Brain microvascular endothelial cell (primary cell): ENCODE measurements around the gene SHC2.

ENCODE experiments used
- DNase-seq: peaks from one replicate; pipeline ENCODE4 v3.0.0-alpha.2; 2020
- H3K27ac ChIP-seq: fragments of 250-450 bp; sonication (Bioruptor Pico); 2 replicates; pipeline ENCODE4 v1.5.1; 2020; ENCODE audit warnings: mild to moderate bottlenecking, moderate library complexity
- H3K27me3 ChIP-seq: fragments of 250-450 bp; sonication (Bioruptor Pico); replicated peaks from 2 replicates; pipeline ENCODE4 v1.5.1; 2020; ENCODE audit warnings: mild to moderate bottlenecking
- H3K36me3 ChIP-seq: fragments of 250-450 bp; sonication (Bioruptor Pico); replicated peaks from 2 replicates; pipeline ENCODE4 v1.5.1; 2020; ENCODE audit warnings: mild to moderate bottlenecking
- H3K4me3 ChIP-seq: 2 replicates; pipeline ENCODE4 v1.5.1; 2011; ENCODE audit warnings: low read depth, mild to moderate bottlenecking, control low read depth, low read length, moderate library complexity
- in situ Hi-C: cut with HindIII; loops from 2 replicates; pipeline ENCODE4 v1.10.0; 2017; ENCODE audit warnings: low sequenced_read_pairs, low pct_ligation_motif_present
- TF ChIP-seq, protein P1 (sequence below): IDR thresholded peaks from 2 replicates; pipeline ENCODE4 v1.5.1; 2011; ENCODE audit warnings: low read depth, mild to moderate bottlenecking, moderate library complexity, low read length, control low read depth, inconsistent platforms; ENCODE audit errors: missing control alignments

SHC2 gene

DNA sequence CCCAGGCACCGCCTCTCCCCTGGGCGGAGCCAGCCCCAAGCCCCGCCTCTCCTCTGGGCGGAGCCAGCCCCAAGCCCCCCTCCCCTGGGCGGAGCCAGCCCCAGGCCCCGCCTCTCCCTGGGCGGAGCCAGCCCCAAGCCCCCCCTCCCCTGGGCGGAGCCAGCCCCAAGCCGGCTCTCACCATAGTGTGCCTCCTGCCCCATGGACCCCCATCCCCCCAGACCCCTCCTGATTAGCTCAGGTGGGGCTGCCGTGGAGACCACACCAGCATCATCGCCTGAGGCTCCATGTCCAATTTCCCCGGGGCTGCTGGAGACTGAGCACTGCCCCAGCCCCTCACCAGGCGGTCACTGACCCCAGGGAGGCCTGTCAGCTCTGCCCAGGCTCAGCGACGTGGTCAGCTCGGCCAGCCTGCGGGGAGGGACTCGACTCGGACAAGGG lies 31.3 kb upstream of the SHC2 start:
- TF ChIP-seq, protein P1, sequence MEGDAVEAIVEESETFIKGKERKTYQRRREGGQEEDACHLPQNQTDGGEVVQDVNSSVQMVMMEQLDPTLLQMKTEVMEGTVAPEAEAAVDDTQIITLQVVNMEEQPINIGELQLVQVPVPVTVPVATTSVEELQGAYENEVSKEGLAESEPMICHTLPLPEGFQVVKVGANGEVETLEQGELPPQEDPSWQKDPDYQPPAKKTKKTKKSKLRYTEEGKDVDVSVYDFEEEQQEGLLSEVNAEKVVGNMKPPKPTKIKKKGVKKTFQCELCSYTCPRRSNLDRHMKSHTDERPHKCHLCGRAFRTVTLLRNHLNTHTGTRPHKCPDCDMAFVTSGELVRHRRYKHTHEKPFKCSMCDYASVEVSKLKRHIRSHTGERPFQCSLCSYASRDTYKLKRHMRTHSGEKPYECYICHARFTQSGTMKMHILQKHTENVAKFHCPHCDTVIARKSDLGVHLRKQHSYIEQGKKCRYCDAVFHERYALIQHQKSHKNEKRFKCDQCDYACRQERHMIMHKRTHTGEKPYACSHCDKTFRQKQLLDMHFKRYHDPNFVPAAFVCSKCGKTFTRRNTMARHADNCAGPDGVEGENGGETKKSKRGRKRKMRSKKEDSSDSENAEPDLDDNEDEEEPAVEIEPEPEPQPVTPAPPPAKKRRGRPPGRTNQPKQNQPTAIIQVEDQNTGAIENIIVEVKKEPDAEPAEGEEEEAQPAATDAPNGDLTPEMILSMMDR, result no peak
- no peaks in the 10 kb centered on the region for H3K36me3 ChIP-seq
- no peak for DNase-seq
- no peak overlapping the region for H3K4me3 ChIP-seq
- no peak overlapping the region for H3K27ac ChIP-seq
- in situ Hi-C loops, result no loop called here
- peaks cover 5% of the 10 kb centered on the region for H3K27me3 ChIP-seq

DNA sequence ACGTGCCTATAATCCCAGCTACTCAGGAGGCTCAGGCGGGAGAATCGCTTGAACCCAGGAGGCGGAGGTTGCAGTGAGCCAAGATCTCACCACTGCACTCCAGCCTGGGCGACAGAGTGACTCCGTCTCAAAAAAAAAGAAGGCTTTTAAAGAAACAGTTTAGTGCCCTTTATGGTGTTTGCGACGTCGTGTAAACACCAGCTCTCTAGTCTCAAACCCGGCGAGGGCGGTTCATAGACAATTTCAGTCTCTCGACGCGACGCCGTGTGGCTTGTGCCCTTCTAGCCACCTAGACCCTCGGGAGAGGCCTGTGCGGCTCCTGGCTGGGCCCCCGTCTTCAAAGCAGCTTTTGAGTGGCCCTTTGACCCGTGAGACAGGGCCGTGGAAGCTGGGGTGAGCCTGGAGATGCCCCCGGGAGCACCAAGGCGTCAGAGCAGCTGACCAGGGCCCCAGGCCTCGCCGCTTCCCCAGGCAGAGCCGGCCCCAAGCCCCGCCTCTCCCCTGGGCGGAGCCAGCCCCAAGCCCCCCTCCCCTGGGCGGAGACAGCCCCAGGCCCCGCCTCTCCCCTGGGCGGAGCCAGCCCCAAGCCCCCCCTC lies 30.4 kb upstream of the SHC2 start:
- H3K4me3 ChIP-seq, result no peak overlapping the region
- in situ Hi-C loops, result no loop called here

GRCh38 chr19:489418-490196 lies 28.8 kb upstream of the SHC2 start:
- peak overlapping the region; percentile 72 for H3K4me3 ChIP-seq

More for the DNA sequence above, 30.4 kb upstream of the SHC2 start:
- H3K27me3 ChIP-seq, result peaks cover 5% of the 10 kb centered on the region
- H3K36me3 ChIP-seq, result no peaks in the 10 kb centered on the region
- TF ChIP-seq, protein P1, result no peak
- H3K27ac ChIP-seq, result no peak overlapping the region
- no peak for DNase-seq

GRCh38 chr19:488505-489417 lies 27.9 kb upstream of the SHC2 start:
- H3K36me3 ChIP-seq, result no peaks in the 10 kb centered on the region
- TF ChIP-seq, protein P1, result no peak
- in situ Hi-C loops, result no loop called here
- peak overlapping the region; percentile 60 for H3K27ac ChIP-seq
- no peaks in the 10 kb centered on the region for H3K27me3 ChIP-seq
- DNase-seq, result peak; percentile 75
- H3K4me3 ChIP-seq, result peak overlapping the region; percentile 72

More at GRCh38 chr19:489418-490196, 28.8 kb upstream of the SHC2 start:
- in situ Hi-C loops, result no loop called here
- no peaks in the 10 kb centered on the region for H3K36me3 ChIP-seq
- no peak overlapping the region for H3K27ac ChIP-seq
- no peak for DNase-seq
- no peaks in the 10 kb centered on the region for H3K27me3 ChIP-seq
- TF ChIP-seq, protein P1, result peak; percentile 3

DNA sequence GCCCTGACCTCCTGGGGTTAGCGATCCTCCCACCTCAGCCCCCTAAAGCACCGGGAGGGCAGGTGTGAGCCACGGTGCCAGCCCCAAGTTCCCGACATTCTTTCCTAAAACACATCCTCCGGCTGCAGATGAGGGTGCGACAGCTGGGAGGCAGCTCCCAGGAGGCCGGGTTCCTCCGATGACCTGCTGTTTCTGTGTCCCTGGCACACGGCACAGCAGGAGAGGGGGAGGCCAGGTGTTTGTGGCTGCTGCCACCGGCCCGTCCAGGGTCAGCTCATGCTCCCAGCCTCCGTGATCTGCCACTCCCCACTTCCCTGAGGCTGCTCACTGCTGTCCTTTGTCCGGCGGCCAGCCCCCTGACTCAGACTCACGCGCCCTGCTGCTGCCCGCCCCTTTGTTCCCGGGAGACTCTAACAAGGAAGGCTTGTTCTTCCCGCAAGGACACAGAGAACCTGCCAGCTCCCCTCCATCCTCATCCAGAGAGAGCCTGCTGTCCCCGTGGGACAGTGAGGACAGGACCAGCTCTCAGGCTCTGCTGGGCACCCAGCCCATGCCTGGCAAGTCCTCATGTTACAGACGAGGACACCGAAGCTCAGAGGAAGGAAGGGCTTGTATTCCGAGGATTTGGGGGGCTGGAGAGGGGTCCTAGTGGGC lies 24.9 kb upstream of the SHC2 start:
- Histone ChIP-seq H3K36me3 (no peaks in the 10 kb centered on the region), H3K27me3 (no peaks in the 10 kb centered on the region), H3K4me3 (no peak overlapping the region), H3K27ac (no peak overlapping the region)
- TF ChIP-seq, protein P1, result no peak
- in situ Hi-C loops, result no loop called here
- DNase-seq, result no peak
